GM19025 (cell line): ENCODE data around the gene CCK.

Source experiments
- ATAC-seq: cut with Tn5 transposase; IDR thresholded peaks from one replicate; pipeline ENCODE4 v1.9.1; 2021; ENCODE audit warnings: mild to moderate bottlenecking, low read depth, moderate library complexity; ENCODE audit not compliant: unreplicated experiment

The CCK gene

GRCh38 chr3:42270561-42270960 lies 4.6 kb upstream of the CCK start:
- ATAC-seq, result no peak

DNA sequence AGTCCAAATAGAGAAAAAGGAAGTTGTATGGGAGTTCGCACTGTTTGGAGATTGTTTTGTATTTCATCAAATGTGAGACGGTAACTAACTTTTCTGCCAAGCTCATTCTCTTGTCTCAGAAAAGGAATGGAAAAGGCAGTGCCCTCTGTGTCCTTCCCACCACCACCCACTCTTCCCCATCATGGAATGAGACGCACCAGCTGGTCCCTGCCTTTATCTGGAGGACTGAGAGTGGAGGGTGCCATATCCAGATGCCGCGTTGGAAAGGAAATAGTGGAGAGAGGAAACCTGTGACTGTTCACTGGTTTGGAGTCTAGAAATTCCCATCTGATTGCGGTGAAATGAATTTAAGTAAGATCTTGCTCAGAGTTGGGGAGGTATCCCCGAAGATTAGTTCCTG lies 3.7 kb upstream of the CCK start:
- no peak for ATAC-seq

- no peak for ATAC-seq
Measured at GRCh38 chr3:42267878-42268277, 1.9 kb upstream of the CCK start.

DNA sequence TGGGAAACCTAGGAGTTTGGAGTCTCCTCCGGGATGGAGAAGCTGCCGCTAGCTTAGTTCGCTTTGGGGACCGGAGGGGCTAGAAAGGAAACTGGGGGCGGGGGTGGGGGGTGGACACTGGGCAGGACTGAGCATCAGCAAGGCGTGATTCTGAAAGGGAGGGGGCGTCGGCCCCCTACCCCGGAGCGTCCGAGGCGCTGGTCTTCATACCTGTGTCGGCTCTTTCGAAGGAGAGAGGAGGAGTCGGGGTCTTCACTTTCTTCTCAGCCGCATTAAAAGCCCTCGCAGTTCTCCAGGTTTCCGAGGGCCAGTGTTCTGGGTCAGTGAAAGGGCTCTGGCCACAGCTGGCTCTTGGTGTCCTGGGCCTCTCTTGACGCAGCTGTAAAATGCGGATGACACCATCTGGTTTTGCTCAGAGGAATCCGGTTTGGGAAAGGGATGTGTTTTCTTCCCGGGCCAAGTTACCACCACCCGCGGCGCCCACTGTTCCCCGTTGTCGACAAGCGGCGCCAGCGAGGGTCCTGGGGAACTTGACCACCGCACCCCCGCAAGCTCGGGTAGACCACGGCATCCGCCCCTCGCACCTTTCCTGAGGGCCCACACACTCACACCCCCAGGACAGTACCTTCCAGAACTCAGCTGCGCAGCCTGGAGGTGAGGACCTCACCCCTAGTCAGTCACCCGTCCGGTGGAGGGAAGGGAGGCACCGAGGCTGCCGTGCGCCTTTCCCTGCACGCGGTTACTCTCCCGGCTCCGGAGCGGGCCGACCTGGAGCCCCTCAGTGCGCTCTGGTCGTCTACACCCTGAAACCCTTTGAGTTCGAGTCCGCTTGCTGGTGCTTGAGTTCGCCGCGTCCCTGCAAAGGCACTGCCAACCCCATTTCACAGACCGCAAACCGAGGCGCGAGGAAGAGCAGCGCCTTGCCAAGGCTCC lies 660 bp downstream of the CCK start:
- no peak for ATAC-seq

DNA sequence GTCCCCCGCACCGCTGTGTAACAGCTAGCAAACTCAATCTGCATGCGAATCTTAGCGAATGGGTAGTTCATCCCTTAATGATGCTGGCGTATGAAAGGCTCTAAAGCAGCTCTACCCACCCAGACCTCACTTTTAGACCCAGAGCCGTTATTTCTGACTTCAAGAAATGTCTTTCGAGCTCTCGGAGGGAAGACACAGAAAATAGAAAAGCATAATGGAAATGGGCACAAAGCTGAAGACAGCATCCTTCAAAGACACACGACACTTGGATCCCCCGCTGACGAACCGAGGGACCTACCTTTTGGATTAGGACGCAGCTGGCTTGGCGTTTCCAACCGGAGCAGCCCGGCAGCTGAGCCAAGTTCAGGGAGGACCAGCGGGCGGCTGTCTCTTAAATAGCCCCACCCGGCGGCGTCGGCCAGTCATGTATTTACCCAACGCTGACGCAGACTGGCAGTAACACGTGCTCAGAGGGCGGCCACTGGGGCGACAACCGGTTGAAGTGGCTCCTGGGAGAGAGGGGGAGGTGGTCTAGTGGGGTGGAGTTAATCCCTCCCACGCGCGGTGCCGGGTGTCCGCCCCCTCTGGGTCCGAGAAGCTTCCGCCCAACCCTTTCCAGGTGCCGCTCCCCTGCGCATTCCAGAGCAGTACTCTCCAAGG lies 1.5 kb downstream of the CCK start:
- ATAC-seq, result no peak

DNA sequence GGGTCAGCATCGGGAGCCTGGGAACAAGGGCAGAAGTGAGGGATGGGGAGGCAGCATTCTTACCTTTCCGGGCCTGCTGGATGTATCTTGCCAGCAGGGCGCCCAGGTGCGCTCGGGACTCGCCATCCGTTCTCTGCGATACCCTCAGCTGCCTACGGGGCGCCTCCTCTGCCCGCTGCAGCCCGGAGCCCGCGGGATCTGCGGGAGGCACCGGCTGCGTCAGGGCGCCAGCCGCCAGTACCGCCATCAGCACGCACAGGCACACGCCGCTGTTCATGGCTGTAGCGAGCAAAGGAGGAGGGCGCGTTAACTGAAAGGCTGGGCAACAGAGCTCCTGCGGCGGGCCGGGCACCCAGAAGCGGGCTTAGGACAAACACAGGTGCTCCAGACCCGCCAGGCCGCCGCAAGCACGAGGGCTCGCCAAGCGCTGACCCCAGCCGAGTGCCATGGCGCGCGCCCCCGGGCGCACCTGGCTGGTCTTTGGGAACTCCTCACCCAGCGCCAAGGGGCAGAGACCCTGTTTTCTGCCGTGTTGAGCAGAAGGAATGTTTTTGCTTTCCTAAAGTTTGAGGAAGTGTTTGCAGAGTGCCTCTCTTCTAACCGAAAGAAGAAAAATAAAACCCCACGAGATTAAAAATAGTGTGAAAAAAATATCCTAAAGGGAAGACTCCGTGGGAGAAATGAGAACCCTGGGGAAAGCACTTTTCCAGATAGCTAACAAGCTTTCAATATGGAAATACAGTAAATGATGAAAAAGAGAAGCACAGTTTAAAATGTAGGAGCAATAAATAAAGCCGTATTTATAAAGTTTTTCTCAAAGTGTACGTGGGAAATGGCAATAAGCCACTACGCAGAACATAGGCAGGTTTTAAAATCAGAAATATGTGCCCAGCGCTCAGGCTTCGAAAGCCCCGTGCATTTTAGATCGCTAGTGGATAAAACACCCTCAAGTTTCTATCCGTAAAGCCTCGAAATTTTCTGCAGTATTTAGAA lies 2.3 kb downstream of the CCK start:
- no peak for ATAC-seq

GRCh38 chr3:42262525-42262924 lies 3.5 kb downstream of the CCK start:
- no peak for ATAC-seq

DNA sequence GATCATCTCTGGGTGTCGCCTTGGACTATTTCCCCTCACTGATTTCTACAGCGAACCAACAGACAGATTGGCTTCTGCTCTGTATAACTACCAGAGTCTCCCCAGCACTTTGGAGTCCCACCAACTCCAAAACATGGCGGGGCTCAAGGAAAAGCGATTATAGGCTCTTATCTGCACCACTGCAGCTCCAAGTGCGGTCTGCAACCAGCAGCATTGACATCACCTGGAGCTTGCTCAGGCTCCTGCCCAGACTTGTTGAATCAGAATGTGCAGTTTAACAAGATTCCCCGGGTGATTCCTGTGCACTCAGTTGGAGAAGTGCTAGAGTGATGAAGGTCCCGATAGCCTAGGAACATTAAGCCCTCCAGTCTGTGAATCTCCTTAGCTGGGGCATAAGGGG lies 9.0 kb downstream of the CCK start:
- ATAC-seq, result no peak

DNA sequence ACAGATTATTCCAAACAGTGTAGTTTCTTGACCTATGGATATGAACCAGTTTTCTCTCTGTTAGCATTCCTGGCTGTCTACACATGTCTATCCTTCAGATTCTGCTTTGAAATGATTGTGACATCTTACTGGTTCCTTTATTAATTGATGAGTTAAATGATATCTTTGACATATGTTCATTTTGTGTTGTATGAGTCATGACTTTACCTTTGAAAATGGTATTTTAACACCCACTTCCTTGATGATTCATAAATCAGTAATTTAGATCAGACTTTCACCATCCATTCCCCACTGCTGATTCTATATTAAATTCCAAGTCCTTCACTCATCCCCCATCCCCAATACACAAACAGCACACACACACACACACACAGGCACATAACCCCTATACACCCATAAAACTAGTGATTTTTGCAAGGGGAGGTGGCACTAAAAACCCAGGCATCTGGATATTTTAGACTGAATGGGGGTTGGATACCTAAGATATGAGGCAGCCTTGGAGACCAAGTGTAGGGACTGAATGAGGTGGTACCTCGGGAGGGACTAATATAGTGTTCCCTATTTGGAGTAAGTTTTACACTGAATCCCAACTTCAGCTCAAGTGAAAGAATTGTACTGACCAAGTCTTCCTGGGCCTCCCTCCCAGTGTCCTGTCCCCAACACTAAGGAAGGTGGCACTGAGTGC lies 9.7 kb downstream of the CCK start:
- ATAC-seq, result no peak

- no peak for ATAC-seq
Measured at GRCh38 chr3:42254566-42254965, 11.4 kb downstream of the CCK start.

GRCh38 chr3:42250761-42251160 lies 15.2 kb downstream of the CCK start:
- no peak for ATAC-seq

- no peak for ATAC-seq
Measured at GRCh38 chr3:42247576-42248027, 18.4 kb downstream of the CCK start.

GRCh38 chr3:42246091-42246490 lies 19.9 kb downstream of the CCK start:
- ATAC-seq, result no peak

DNA sequence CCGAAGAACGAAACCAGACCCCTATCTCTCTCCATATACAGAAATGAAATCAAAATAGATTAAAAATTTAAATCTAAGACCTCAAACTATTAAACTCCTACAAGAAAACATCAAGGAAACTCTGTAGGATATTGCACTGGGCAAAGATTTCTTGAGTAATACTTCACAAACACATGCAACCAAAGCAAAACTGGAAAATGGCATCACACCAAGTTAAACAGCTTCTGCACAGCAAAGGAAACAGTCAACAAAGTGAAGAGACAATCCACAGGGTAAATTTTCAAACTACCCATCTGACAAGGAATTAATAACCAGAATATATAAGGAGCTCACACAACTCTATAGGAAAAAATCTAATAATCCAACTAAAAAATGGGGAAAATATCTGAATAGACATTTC lies 29.4 kb downstream of the CCK start:
- ATAC-seq, result no peak

DNA sequence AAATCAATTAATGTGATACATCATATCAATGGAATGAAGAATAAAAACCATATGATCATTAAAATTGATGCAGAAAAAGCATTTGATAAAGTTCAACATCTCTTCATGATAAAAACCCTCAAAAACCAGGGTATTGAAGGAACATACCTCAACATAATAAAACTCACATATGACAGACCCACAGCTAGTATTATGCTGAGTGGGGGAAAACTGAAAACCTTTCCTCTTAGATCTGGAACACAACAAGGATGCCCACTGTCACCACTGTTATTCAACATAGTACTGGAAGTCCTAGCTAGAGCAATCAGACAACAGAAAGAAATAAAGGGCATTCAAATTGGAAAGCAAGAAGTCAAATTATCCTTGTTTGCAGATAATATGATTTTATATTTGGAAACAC lies 30.5 kb downstream of the CCK start:
- no peak for ATAC-seq

DNA sequence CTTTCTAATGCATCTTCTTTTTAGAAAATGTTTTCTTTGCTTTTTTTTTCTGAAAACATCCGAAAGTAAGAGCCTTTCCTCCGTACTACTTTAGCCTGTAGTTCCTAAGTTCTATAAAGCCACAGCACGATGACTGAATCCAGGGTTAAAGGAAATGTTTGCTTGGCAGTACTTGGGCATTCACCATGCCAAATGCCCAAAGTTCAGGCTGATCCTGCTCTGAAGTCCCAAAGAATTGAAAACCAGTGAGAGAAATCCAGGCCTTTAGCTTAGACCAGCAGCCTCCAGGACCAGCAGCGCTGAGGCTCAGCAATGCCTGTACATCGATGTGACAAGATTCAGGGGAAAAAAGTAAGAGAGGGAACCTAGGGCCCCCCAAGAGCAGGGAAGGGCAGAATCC lies 35.1 kb downstream of the CCK start:
- no peak for ATAC-seq

GRCh38 chr3:42229942-42230688 lies 35.9 kb downstream of the CCK start:
- no peak for ATAC-seq

DNA sequence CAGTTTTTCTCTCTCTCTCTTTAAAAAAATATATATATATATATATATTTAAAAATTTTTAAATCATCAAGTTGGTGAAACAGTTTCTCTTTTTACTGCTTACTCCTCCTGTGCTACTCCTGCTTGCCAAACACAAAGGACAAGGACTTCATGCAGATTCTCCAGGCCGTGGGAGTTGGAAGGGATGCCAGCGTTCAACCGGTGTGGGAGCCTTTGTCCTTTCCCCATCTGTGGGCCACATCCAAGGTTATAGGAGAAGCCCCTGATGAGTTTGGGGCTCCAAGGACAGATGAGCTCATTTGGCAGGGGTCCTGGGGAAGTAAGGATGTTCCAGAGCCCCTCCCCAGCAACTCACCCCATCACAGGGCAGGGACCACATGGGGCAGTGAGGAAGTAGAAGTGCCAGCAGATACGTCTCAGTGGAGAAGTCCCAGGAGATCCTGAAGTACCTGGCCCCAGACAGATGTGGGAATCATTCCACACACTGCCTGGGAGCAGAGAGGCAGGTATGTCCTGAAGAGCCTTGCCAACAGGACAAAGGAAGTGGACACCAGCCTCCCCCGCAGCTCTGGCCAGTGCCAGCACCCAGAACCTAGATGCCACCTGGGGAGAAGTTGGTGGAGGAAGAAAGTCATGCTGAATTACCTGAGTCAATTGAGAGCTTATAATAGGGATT lies 36.6 kb downstream of the CCK start:
- no peak for ATAC-seq

- no peak for ATAC-seq
Measured at GRCh38 chr3:42228796-42229195, 37.2 kb downstream of the CCK start.
